ENCODE measurements around the gene MAN2A2. TPM values are rescaled to one million over a fixed set of nuclear protein-coding genes. Genes with fewer than 3 reads are reported as not detected.

MAN2A2 gene
- total and polyA plus RNA-seq, 9 of the 15 experiments (the other 6 are each of a cell fraction or from before 2014, with no cell fraction given) = 7.3 to 151 (median 43.4) TPM

GRCh38 chr15:90936823-90937222 lies 33.7 kb downstream of the MAN2A2 start:
- Histone ChIP-seq H3K27ac (ENCODE audit: extremely low read depth, low read depth, low read length) (peak overlapping the region; percentile 19; the same call in 2 of the 3 replicates), H3K4me3 (peak overlapping the region; percentile 80; the same call in 1 of the 2 replicates), H3K36me3 (ENCODE audit: control insufficient read depth, insufficient read depth, low read length) (peaks cover 46% of the 10 kb centered on the region), H3K9me3 (replicated peaks; ENCODE audit: control insufficient read depth, insufficient read depth, low read depth, low read length) (no peaks in the 10 kb centered on the region), H3K9me1 (ENCODE audit: control insufficient read depth, insufficient read depth, low read length) (no peaks in the 10 kb centered on the region), H4K20me1 (replicated peaks; ENCODE audit: control insufficient read depth, insufficient read depth, low read length) (no peaks in the 10 kb centered on the region), H3K79me2 (ENCODE audit: control insufficient read depth, insufficient read depth, low read length) (peaks cover 27% of the 10 kb centered on the region), H3K27me3 (ENCODE audit: control insufficient read depth in 2 of 2, insufficient read depth in 2 of 2, low read length in 2 of 2) (no peaks in the 10 kb centered on the region), H2AFZ (ENCODE audit: low read depth, low read length) (no peak overlapping the region), H3K4me1 (replicated peaks in 1 of 2; ENCODE audit: control insufficient read depth in 2 of 2, insufficient read depth in 2 of 2, low read length in 2 of 2) (peaks cover 31 to 46% of the 10 kb centered on the region in 2 experiments), H3K4me2 (ENCODE audit: insufficient read depth, low read length) (peak overlapping the region; percentile 93), H3K9ac (ENCODE audit: insufficient read depth in 1 of 2, low read depth in 2 of 2, low read length in 2 of 2) (peak overlapping the region; percentile 55 to 77; a peak in 3 of 4 replicates)
- ChIA-PET CTCF (ENCODE audit: low intra/inter-chr PET ratio) (no interaction called here), POLR2A (interaction anchor here (0.7 to 4.4 kb wide), 6 partner anchors 10 to 58 kb away, joined by 3 to 20 read pairs (median 10); partner anchors contain the start of genes PRC1 and RCCD1)
- intact Hi-C loops (cut with micrococcal nuclease) = loop anchor here (10.0 kb wide), 2 partner anchors 288 to 642 kb away; no protein-coding TSS in a partner anchor
- BruUV-seq (replicated peaks) = no TSS peak
- DNase-seq (ENCODE audit: extremely low read depth in 1 of 4, low spot score in 3 of 4) (no peak), FAIRE-seq (no peak), ATAC-seq (no peak)
- in situ Hi-C loops (cut with MboI) = no loop called here
- TF ChIP-seq ZNF121 (CRISPR knock-in tag; conservative IDR thresholded peaks at IDR 0.05) (peak; percentile 43; the same call in 1 of the 2 replicates), SIN3A (IDR thresholded peaks at IDR 0.05; ENCODE audit: borderline replicate concordance in 2 of 2, control insufficient read depth in 1 of 2, low read depth in 2 of 2, low read length in 2 of 2) (no peak), ZBTB1 (CRISPR knock-in tag; IDR thresholded peaks at IDR 0.05; ENCODE audit: borderline replicate concordance, low read depth) (no peak), NEUROD1 (IDR thresholded peaks at IDR 0.05; ENCODE audit: borderline replicate concordance, low read depth, low read length, partially characterized antibody) (no peak), THRAP3 (IDR thresholded peaks at IDR 0.05; ENCODE audit: borderline replicate concordance) (no peak)
- 42% methylated on average over 1 of the region's 1 CpG for WGBS (ENCODE audit: insufficient coverage, low coverage, missing lambda C conversion rate)
